HUES6 (cell line): ENCODE data around the gene LRRC70.

Experiments
- H3K27ac ChIP-seq: 2 replicates; pipeline ENCODE4 v1.7.0; 2013; ENCODE audit warnings: low read depth, mild to moderate bottlenecking, low read length, inconsistent platforms
- H3K27me3 ChIP-seq: 2 replicates; pipeline ENCODE4 v1.6.1; 2013; ENCODE audit warnings: low read length; ENCODE audit not compliant: control insufficient read depth, insufficient read depth
- H3K36me3 ChIP-seq: 2 replicates; pipeline ENCODE4 v1.6.1; 2013; ENCODE audit warnings: low read length; ENCODE audit not compliant: control insufficient read depth, insufficient read depth
- H3K4me1 ChIP-seq: 2 replicates; pipeline ENCODE4 v1.6.1; 2013; ENCODE audit warnings: low read length; ENCODE audit not compliant: control insufficient read depth, insufficient read depth
- H3K4me3 ChIP-seq: 2 replicates; pipeline ENCODE4 v1.5.1; 2013; ENCODE audit warnings: low read depth, low read length
- H3K9ac ChIP-seq: one replicate; pipeline ENCODE4 v1.6.1; 2013; ENCODE audit warnings: mild to moderate bottlenecking, low read length
- H3K9me3 ChIP-seq: 2 replicates; pipeline ENCODE4 v1.6.1; 2013; ENCODE audit warnings: low read depth, low read length; ENCODE audit not compliant: control insufficient read depth, insufficient read depth

LRRC70 gene

DNA sequence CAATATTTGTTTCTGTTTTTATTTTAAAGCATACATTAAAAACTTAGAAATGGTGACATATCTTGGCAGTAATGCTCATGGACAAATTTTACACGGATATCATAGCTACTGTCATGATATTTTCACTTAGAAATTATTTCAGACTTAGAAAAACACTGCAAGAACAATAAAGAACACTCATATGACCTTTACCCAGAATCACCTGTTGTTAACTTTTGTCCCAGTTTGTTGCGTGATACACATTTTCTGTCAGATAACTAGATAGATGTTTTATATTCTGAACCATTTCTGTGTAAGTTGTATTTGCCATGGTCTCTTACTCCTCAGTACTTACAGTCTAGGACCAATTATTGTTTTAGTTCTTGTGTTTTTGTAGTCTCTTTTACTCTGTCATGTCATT, 3.6 kb upstream of the LRRC70 start:
- peaks cover 6% of the 10 kb centered on the region; the same call in 1 of the 2 replicates for H3K4me1 ChIP-seq
- no peaks in the 10 kb centered on the region for H3K9me3 ChIP-seq
- no peaks in the 10 kb centered on the region for H3K36me3 ChIP-seq

DNA sequence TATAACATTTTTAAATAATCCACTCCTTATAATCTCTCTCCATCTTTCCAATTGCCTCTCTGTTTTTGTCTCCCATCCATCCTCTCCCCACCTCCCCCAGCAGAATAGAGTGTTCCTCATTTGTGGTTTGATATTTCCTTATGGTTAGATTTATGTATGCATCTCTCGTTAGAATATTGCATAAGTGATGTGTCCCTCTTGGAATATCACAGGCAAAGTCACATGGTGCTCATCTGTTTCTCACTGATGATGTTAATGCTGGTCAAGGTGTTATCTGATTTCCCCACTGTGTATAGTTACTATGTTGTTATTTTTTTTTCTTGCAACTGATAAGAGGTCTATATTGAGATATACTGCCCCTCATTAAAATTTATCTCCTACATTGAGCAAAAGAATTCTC, 3.1 kb upstream of the LRRC70 start:
- H3K4me1 ChIP-seq: peaks cover 6% of the 10 kb centered on the region; the same call in 1 of the 2 replicates

More for the DNA sequence above, 3.6 kb upstream of the LRRC70 start:
- H3K4me3 ChIP-seq: no peak overlapping the region
- no peak overlapping the region for H3K27ac ChIP-seq
- no peaks in the 10 kb centered on the region for H3K27me3 ChIP-seq
- H3K9ac ChIP-seq: no peak overlapping the region

DNA sequence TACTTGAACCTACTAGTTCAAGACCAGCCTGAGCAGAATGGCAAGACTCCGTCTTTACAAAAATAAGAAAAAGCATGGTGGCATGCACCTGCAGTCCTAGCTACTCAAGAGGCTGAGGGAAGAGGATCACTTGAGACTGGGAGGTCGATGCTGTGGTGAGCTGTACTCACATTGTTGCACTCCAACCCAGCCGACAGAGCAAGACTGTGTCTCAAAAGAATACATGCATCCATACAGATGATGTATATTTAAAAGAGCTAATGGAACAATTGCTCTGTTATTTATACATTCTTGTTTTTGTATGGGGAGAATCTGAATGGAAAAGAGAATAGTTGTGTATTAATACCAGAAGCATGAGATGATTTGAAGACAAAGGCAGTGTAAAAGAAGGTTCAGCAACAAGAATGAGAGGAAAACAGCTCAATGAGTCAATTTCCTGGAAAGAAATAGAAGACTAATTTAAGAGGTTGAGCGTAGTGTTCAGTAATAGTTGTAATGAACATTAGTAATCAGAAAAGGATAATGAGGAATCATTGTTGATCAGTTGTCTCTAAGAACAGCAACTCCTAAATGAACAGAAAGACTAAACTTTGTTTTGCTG, 1.9 kb upstream of the LRRC70 start:
- H3K9ac ChIP-seq: no peak overlapping the region
- H3K27ac ChIP-seq: no peak overlapping the region
- H3K4me3 ChIP-seq: no peak overlapping the region
- H3K27me3 ChIP-seq: no peaks in the 10 kb centered on the region
- H3K4me1 ChIP-seq: peaks cover 6% of the 10 kb centered on the region; the same call in 1 of the 2 replicates
- H3K9me3 ChIP-seq: no peaks in the 10 kb centered on the region
- no peaks in the 10 kb centered on the region; the same call in 1 of the 2 replicates for H3K36me3 ChIP-seq

More for the DNA sequence above, 3.1 kb upstream of the LRRC70 start:
- Histone ChIP-seq H3K27ac (no peak overlapping the region), H3K27me3 (no peaks in the 10 kb centered on the region), H3K4me3 (no peak overlapping the region), H3K9me3 (no peaks in the 10 kb centered on the region), H3K36me3 (no peaks in the 10 kb centered on the region; the same call in 1 of the 2 replicates), H3K9ac (no peak overlapping the region)

DNA sequence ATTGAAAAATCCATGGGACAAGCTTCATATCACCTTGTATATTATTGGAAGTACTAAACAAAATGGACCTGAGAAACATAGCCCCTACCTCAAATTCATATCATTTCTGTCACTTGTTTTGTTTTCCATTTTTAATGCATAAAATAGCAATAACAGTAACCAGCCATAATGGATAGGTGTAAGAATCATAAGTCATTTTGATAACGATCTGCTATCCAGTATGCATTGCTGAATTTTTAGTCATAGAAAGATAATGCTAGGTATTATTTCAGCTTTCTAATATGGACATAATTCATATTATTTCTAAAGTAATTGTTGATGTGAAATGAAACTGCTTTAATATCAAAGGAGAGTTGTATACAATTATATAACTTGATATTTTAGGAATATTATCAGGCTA, 1.1 kb upstream of the LRRC70 start:
- Histone ChIP-seq H3K36me3 (no peaks in the 10 kb centered on the region; the same call in 1 of the 2 replicates), H3K9ac (no peak overlapping the region), H3K9me3 (no peaks in the 10 kb centered on the region), H3K4me3 (no peak overlapping the region), H3K27ac (no peak overlapping the region), H3K27me3 (no peaks in the 10 kb centered on the region), H3K4me1 (peaks cover 6% of the 10 kb centered on the region; the same call in 1 of the 2 replicates)

DNA sequence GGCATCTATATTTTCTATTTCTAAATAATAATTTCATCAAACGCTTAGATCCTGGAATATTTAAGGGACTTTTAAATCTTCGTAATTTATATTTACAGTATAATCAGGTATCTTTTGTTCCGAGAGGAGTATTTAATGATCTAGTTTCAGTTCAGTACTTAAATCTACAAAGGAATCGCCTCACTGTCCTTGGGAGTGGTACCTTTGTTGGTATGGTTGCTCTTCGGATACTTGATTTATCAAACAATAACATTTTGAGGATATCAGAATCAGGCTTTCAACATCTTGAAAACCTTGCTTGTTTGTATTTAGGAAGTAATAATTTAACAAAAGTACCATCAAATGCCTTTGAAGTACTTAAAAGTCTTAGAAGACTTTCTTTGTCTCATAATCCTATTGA, 1.1 kb downstream of the LRRC70 start:
- Histone ChIP-seq H3K36me3 (no peaks in the 10 kb centered on the region; the same call in 1 of the 2 replicates), H3K4me1 (peaks cover 6% of the 10 kb centered on the region; the same call in 1 of the 2 replicates), H3K27me3 (no peaks in the 10 kb centered on the region), H3K9ac (no peak overlapping the region), H3K9me3 (no peaks in the 10 kb centered on the region), H3K27ac (no peak overlapping the region), H3K4me3 (no peak overlapping the region)

DNA sequence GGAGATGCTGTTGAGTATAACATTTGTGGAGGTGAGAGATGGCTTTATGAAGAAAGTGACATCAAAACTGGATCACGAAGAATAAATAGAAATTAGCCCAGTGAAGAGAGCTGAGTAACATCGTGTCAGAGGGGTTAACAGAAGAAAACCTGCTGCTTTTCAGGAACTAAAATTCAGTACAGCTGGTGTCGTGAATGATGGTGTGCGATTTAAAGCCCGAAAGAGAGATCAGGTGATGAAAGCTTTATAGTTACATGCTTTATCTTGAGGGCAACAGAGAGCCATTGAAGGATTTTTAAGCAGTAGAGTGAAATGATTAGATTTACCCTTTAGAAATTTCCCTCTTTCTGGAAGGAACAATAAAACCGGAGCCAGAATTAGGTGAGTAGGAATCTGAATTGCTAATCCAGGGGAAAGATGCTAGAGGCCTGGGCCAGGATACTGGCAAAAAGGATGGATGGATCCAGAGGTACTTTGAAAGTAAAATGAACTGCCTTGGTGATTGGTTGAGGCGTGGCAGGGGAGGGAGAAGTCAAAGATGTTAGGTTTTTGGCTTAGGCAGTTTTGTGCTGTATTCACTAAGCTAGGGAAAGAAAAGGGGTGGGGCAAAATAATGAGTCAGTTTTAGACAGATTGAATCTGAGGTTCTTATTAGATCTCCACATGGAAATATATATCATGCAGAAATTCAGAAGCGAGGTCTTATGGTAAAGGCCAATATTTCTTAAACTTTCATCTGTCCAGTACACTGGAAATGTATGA, 3.4 kb downstream of the LRRC70 start:
- Histone ChIP-seq H3K27ac (no peak overlapping the region), H3K9ac (no peak overlapping the region), H3K4me3 (no peak overlapping the region), H3K27me3 (no peaks in the 10 kb centered on the region), H3K4me1 (peaks cover 6% of the 10 kb centered on the region), H3K9me3 (no peaks in the 10 kb centered on the region), H3K36me3 (no peaks in the 10 kb centered on the region; the same call in 1 of the 2 replicates)

GRCh38 chr5:62584391-62584790, 5.8 kb downstream of the LRRC70 start:
- H3K4me3 ChIP-seq: no peak overlapping the region
- H3K9ac ChIP-seq: no peak overlapping the region
- no peaks in the 10 kb centered on the region; the same call in 1 of the 2 replicates for H3K4me1 ChIP-seq
- no peaks in the 10 kb centered on the region for H3K9me3 ChIP-seq
- no peak overlapping the region for H3K27ac ChIP-seq
- H3K36me3 ChIP-seq: peaks cover 7% of the 10 kb centered on the region
- H3K27me3 ChIP-seq: no peaks in the 10 kb centered on the region

DNA sequence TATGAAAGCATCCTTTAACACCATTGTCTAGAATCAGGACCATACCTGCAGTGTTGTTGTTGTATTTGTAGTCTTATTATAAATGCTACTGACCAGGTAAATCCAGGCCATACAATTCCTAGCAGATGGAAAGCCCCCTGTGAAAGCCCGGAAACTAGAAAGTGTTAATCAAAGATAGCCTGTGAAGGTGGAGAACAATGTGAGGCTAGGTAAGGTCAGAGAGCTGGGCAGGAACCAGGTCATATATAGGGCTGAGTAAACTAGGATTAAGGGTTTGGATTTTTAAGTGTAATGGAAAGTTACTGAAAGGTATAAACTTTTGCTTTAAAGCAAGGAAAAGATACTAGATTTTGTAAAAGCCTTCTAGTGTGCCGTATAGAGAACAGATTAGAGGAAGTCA, 6.7 kb downstream of the LRRC70 start:
- Histone ChIP-seq H3K9me3 (no peaks in the 10 kb centered on the region), H3K4me1 (no peaks in the 10 kb centered on the region; the same call in 1 of the 2 replicates), H3K36me3 (peaks cover 7% of the 10 kb centered on the region), H3K4me3 (no peak overlapping the region), H3K27ac (no peak overlapping the region), H3K27me3 (no peaks in the 10 kb centered on the region), H3K9ac (no peak overlapping the region)

- Histone ChIP-seq H3K4me1 (no peaks in the 10 kb centered on the region; the same call in 1 of the 2 replicates), H3K27me3 (no peaks in the 10 kb centered on the region), H3K27ac (no peak overlapping the region), H3K36me3 (peaks cover 7% of the 10 kb centered on the region), H3K9ac (no peak overlapping the region), H3K4me3 (no peak overlapping the region), H3K9me3 (no peaks in the 10 kb centered on the region)
These were observed 7.1 kb downstream of the LRRC70 start for GRCh38 chr5:62585751-62586150.

DNA sequence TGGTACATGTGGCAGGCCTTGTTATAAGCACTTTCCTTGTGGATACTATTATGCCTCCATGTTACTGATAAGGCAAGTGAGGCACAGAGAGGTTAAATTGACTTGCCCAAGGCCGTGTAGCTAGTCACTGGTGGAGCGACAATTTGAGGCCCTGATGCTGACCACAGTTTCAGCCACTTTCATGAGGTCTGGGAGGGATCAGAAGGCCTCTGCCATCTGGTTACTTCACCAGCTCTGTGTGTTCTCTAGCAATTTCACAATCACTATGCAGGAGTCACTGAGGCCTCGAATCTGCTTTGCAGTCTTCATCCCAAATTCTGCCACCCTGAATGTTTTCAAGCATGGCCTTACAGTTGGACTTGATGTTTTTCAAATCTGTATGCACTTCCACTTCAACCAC, 9.1 kb downstream of the LRRC70 start:
- Histone ChIP-seq H3K4me3 (no peak overlapping the region), H3K27me3 (no peaks in the 10 kb centered on the region), H3K27ac (no peak overlapping the region), H3K9me3 (no peaks in the 10 kb centered on the region), H3K36me3 (peaks cover 13% of the 10 kb centered on the region), H3K9ac (no peak overlapping the region), H3K4me1 (no peaks in the 10 kb centered on the region; the same call in 1 of the 2 replicates)

- Histone ChIP-seq H3K9ac (no peak overlapping the region), H3K4me1 (no peaks in the 10 kb centered on the region; the same call in 1 of the 2 replicates), H3K27ac (no peak overlapping the region), H3K4me3 (no peak overlapping the region), H3K27me3 (no peaks in the 10 kb centered on the region), H3K36me3 (peaks cover 16% of the 10 kb centered on the region), H3K9me3 (no peaks in the 10 kb centered on the region)
These were observed 10.0 kb downstream of the LRRC70 start for GRCh38 chr5:62588668-62589067.
